HG02642 (cell line): Measurements from ENCODE around the gene AVP.
"Not testable (repeated sequence)": the region's sequence is repeated elsewhere in the genome, so short reads cannot be mapped to it uniquely, and the experiment has no call there.

Experiments
- ATAC-seq: cut with Tn5 transposase; IDR thresholded peaks from one replicate; pipeline ENCODE4 v1.9.1; 2021; ENCODE audit warnings: mild to moderate bottlenecking; ENCODE audit not compliant: unreplicated experiment, poor library complexity

Gene AVP, protein sequence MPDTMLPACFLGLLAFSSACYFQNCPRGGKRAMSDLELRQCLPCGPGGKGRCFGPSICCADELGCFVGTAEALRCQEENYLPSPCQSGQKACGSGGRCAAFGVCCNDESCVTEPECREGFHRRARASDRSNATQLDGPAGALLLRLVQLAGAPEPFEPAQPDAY

DNA sequence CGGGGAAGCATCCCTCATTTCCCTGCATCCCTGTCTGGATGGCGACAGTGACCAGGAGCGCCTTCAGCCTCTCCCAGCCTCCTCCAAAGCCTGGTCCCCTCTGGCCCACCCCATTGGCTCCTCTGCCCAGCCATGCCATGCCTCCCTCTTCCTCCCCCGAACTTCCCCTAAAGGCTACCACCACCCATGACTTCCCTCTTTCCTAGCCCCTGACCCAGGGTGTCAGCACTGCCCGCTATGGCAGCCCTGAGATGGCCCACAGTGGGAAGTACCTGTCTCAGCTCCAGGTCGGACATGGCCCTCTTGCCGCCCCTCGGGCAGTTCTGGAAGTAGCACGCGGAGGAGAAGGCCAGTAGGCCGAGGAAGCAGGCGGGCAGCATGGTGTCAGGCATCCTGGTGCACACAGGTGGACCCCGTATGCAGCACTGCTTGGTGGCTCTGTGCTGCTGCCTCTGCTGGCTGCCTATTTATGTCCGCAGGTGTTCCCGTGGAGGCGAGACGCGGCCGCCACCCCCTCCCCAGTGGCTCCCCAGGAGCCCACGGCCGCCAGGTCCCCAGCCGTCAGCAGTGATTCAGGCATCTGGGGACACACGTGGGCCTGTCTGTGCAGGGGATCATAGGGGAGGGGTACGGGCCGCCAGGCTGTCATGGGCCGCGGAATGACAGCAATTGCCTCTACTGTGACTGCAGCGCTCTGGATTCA is at the start of gene AVP:
Gene AVP (minus strand): TSS at position 442 of the 703 bp plus-strand sequence. CDS start 50 bp downstream, at position 392.
- no peak for ATAC-seq

DNA sequence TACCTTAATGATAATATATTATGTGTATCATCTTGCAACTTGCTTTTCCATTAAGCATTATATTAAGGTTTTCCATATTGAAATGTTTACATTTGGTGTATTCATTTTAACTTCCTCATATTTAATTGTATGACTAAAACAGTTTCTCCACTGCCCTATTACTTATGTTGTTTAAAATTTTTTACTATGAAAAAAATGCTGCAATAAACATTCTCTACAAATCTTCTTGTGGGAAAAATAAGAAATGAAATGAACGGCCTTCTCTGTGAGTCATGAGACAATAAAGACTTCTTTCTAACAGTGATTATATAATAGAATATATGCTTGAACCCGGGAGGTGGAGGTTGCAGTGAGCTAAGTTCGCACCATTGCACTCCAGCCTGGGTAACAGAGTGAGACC is 49.6 kb upstream of the AVP start:
- ATAC-seq: no peak

DNA sequence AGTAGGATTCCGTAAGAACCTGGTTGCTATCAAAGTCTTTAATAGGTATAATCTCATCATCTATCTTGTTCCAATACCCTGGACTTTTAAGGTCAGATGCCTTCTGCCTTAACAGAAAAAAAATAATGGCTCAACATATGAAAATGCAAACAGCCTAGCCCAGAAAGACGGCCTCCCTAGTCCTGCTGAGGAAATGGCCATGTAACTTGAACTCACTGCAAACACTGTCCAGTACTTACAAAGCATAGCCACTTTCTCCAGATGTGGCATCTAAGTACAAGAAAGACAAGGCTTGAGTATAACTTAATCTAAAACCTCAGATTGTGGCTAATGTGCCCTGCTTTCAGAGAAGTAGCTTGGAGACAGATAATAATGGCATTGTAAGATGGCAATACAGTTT is 48.6 kb upstream of the AVP start:
- ATAC-seq: no peak

DNA sequence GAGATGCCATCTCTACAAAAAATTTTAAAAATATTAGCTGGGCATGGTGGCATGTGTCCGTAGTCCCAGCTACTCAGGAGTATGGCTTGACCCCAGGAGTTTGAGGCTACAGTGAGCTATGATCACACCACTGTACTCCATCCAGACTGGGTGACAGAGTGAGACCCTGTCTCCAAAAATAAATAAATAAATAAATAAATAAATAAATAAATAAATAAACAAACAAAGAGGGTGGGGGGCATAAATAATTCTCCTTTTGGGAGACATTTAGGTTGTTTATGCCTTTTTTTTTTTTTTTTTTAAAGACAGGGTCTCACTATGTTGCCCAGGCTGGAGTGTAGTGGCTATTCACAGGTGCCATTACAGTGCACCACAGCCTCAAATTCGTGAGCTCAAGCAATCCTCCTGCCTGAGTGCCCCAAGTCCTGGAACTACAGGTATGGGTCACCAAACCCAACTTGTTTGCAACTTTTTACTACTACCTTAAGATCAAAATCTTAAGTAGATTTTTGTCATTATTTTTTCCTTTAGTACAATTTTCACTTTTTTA is 45.6 kb upstream of the AVP start:
- ATAC-seq: no peak

DNA sequence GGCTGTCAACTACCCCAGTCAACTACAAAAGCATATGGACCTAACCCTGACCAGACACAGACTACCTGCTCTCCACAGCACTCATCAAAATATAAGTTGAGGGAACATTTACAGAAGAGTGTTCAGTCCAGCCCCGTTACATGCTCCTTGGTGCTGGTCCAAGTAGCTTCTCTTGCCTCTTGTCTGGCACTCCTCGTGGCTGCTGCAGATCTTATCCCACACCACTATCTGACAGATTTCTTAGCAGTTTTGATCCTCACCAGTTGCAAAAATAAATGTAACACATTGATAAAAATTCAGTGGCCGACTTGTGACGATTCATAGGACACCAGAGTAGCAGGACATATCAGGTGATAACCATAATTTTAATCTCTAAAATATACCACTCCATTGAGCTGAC is 44.6 kb upstream of the AVP start:
- no peak for ATAC-seq

DNA sequence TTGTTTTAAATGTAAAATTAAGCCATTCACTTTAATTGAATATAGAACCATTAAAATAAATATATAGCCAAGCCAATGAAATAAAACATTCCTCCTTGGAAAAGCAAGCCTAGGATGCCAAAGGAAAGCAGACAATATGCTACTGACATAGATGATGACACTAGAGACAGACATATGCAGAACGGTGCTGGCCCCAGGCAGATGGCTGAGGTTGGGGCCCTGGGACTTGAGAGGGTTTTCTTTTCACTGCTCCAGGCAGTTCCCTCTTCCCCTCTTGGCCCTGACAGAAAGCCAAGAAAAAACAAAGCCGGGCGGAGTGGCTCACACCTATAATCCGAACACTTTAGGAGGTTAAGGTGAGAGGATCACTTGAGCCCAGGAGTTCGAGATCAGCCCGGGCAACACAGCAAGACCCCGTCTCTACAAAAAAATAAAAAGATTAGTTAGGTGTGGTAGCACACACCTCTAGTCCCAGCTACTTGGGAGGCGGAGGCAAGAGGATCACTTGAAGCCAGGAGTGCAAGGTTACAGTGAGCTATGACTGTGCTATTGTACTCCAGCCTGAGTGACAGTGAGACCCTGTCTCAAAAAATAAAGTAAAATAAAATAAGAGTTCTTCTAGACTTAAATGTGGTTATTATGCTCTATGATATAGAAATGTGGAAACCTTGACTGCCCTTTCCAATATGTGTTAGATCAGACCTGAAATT is 43.9 kb upstream of the AVP start:
- no peak for ATAC-seq

DNA sequence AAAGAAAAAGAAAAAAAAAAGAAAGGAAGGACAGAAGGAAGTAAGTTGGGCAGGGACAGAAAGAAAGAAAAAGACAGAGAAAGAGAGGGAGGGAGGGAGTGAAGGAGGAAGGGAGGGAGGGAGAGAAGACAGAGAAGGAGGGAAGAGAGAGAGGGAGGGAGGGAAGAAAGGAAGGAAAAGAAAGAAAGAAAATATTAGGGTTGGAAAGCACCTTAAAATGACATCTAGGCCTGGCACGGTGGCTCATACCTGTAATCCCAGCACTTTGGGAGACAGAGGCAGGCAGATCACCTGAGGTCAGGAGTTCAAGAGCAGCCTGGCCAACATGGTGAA is 42.0 kb upstream of the AVP start:
- ATAC-seq: no peak

DNA sequence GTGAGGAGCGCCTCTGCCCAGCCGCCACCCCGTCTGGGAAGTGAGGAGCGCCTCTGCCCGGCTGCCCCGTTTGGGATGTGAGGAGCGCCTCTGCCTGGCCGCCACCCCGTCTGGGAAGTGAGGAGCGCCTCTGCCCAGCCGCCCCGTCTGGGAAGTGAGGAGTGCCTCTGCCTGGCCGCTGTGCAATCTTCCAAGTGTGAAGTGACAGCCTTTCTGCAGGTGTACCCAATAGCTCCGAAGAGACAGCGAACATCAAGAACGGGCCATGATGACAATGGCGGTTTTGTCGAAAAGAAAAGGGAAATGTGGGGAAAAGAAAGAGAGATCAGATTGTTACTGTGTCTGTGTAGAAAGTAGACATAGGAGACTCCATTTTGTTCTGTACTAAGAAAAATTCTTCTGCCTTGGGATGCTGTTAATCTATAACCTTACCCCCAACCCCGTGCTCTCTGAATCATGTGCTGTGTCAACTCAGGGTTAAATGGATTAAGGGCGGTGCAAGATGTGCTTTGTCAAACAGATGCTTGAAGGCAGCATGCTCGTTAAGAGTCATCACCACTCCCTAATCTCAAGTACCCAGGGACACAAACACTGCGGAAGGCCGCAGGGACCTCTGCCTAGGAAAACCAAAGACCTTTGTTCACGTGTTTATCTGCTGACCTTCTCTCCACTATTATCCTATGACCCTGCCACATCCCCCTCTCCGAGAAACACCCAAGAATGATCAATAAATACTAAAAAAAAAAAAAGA is 41.4 kb upstream of the AVP start:
- not testable (repeated sequence) for ATAC-seq

DNA sequence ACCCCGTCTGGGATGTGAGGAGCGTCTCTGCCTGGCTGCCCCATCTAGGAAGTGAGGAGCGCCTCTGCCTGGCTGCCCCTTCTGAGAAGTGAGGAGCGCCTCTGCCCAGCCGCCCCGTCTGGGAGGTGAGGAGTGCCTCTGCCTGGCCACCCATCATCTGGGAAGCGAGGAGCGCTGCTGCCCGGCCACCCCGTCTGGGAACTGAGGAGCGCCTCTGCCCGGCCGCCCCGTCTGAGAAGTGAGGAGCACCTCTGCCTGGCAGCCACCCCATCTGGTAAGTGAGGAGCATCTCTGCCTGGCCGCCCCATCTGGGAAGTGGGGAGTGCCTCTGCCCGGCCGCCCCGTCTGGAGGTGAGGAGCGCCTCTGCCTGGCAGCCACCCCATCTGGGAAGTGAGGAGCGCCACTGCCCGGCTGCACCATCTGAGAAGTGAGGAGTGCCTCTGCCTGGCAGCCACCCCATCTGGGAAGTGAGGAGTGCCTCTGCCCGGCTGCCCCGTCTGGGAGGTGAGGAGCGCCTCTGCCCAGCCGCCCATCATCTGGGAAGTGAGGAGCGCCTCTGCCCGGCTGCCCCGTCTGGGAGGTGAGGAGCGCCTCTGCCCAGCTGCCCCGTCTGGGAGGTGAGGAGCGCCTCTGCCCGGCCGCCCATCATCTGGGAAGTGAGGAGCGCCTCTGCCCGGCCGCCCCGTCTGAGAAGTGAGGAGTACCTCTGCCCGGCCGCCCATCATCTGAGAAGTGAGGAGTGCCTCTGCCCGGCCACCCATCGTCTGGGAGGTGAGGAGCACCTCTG is 40.4 kb upstream of the AVP start:
- ATAC-seq: not testable (repeated sequence)

DNA sequence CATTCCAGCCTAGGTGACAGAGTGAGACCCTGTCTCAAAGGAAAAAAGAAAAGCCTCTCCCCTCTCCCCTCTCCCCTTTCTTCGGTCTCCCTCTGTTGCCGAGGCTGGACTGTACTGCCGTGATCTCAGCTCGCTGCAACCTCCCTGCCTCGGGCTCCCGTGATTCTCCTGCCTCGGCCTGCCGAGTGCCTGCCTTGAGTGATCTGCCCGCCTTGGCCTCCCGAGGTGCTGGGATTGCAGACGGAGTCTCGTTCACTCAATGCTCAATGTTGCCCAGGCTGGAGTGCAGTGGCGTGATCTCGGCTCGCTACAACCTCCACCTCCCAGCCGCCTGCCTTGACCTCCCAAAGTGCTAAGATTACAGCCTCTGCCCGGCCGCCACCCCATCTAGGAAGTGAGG is 39.6 kb upstream of the AVP start:
- ATAC-seq: not testable (repeated sequence)

DNA sequence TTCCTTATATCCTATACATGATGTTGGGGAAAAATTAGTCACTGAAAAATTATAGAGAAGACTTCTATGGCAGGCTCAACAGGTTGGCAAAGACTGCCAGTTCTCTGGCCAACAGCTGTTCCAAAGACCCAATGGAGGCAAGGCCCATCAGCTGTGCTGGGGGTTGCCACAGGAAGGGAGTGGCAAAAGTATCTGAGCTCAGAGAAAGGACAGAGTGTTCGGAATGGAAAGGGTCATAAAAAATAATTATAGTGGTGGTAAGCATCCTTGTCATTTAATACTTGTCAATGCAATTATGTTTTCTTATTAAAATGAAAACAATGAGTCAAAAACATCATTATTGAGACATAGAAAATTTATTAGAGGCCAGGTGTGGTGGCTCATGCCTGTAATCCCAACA is 39.0 kb upstream of the AVP start:
- no peak for ATAC-seq

DNA sequence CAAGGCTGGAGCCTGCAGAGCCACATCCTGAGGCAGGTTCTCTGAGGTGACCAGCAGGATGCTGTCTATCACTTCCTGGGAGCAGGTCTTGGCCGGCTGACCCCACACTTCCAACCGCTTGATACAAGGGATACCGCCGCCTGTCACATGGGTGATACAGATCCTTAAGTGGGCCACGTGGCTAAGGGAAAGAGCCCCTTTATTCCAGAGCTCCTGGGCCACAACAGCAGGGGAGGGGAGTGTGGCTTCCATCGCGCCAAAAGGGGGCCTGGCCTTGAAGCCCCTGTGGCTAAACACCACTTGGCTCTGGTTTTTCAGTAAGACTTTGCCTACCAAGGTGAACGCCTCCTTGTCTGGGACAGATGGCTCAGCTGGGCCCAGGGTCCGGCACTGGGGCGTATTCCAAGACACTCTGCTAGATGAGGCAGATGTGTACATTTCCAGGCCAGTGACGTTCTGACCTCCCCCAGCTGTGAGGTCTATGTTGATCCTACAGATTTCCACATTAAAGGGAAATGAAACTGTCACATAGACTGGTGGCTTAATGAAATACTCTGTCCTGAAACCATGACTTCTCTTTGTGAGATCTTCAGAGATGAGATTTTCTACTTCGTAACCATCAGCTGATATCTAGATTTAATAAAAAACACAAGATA is 37.6 kb upstream of the AVP start:
- no peak for ATAC-seq

DNA sequence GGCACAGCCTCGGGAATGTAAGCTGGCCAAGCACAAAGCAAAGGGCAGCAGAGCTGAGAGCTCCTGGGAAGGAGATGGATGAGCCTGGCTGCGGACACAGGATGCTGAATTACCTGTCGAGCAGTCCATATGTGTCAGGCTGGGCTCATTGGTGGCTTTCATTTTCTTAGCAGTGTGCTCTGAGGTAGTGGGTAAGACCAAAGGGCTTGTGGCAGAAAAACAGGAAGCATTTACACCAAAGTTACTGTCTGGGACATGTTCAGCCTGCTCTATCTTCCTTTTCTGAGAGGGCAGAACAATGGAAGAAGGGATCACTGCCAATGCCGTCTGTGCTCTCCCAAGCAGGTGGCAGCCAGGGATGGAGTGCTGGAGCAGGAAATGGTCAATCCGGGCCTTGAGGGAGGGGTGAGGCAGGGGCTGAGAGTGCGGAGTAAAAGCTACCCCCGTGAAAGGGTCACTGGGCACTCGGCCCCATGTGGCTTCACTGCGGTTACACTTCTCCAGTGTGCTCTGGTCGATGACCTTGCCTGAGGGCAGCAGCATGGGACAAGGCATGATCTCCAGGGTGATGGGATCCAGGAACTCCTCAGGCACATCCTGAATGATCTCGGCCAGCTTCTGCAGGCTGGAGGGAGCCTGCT is 36.9 kb upstream of the AVP start:
- ATAC-seq: no peak

DNA sequence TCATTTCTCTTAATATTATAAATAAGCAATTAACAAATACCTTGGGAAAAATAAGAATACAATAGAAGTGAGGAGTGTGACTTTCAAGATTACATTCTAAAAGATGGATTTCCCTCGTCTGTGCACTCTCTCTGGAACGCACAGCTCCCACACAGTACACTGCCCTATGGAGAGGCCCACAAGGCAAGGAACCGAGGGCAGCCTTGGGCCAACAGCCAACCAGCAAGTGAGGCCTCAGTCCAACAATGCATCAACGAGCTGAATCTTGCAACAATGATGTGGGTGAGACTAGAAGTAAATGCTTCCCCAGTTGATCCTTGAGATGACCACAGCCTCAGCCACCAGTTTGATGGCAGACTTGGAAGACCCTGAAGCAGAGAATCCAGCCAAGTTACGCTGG is 34.5 kb upstream of the AVP start:
- no peak for ATAC-seq

DNA sequence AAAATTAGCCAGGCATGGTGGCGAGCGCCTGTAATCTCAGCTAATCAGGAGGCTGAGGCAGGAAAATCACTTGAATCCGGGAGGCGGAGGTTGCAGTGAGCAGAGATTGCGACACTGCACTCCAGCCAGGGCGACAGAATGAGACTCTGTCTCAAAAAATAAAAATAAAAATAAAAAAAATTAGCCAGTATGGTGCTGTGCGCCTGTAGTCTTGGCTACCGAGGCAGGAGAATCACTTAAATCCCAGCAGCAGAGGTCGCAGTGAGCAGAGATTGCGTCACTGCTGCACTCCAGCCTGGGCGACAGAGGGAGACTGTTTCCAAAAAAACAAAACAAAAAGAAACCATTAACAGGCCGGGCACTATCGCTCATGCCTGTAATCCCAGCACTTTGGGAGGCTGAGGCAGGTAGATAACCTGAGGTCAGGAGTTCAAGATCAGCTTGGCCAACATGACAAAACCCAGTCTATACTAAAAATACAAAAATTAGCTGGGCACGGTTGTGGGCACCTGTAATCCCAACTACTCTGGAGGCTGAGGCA is 33.4 kb upstream of the AVP start:
- ATAC-seq: peak; percentile 39

DNA sequence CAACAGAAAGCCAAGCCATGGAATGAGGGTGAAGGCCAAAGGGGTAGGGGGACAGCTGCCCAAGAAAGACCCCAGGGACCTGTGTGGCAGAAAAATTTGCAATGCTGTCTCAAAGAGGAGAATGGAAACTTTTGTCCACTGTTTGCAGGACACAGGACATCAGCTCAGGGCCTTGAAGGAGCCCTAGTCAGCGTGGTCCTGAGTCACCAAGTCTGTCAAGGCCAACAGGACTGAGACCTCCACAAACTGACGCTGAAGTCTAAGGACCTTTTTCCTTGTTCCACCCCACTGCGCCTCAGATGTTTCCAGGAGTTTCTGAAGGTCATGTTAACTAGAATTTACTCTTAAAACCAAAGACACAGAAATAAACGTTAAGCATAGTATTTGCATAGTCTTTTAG is 31.8 kb upstream of the AVP start:
- ATAC-seq: no peak

DNA sequence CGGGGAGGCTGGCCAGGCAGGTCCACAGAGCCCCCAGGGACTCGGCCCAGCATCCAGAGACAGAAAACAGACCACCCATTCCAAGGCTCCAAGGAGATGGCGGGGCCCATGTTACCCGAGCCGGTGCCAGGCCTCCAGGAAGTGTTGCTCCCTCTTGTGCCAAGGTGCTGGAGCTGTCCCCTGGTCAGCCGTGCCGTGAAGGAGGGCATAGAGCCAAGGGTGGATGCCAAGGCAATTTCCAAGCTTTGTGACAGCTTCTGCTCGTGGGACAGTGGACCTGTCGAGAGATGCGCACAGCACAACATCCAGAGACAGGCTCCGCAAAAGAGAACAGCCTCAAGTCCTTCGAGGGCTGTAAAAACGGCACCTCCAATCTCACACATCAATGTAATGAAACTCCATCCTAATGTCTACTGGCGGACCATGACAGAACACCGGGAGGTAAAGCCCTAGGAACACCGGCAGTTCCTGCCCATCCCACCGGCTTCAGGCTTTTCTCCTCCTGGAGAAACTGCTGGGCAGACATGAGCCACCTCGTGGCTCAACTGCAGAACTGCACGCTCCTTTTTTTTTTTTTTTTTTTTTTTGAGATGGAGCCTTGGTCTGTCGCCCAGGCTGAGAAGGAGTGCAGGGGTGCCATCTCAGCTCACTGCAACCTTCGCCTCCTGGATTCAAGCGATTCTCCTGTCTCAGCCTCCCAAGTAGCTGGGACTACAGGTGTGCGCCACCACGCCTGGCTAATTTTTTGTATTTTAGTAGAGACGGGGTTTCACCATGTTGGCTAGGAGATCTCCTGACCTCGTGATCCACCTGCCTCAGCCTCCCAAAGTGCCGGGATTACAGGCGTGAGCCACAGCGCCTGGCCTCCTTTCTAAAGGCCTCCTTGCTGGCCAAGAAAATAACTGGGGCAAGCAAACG is 30.9 kb upstream of the AVP start:
- no peak for ATAC-seq

DNA sequence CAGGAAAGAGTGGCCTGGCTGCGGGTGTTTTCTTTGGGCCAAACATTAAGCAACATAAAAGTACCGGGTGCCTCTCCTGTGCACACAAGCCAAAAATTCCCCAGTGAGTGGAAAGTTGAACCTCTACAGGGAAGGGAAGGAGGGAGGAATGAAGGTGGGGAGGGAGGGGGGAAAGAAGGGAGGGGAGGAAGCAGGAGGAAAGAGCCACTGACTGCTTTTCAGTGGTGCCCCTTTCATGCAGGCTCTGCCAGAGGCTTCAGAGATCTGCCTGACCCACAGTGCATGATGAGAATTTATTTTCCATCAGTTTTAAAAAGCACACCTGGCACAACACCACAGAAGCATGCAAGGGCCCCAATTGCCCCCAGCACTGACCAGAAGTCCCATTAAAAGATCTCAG is 27.5 kb upstream of the AVP start:
- no peak for ATAC-seq
